ENCODE data around the gene ACIN1. TPM values are rescaled to one million over a fixed set of nuclear protein-coding genes. Genes with fewer than 3 reads are reported as not detected.

ACIN1 gene
- total RNA-seq, 1 donor from 2014 or later: 64.6 TPM

DNA sequence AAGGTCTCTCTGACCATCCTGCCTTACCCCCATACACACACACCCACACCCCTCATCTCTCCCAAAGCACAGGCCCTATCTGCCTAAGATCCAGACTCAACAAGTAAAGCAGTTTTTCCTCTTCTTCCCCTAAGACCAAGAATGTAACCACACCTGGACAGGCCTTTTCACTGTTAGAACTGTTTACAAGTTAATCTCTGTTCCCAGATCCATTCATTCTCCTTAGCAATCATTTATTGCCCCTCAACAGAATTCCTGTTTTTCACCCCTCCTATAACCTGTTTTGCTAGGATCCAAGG, 11.8 kb upstream of the ACIN1 start:
- no peak for DNase-seq
- intact Hi-C loops (cut with micrococcal nuclease): no loop called here
- no peak overlapping the region for H3K27ac ChIP-seq (replicated peaks)

DNA sequence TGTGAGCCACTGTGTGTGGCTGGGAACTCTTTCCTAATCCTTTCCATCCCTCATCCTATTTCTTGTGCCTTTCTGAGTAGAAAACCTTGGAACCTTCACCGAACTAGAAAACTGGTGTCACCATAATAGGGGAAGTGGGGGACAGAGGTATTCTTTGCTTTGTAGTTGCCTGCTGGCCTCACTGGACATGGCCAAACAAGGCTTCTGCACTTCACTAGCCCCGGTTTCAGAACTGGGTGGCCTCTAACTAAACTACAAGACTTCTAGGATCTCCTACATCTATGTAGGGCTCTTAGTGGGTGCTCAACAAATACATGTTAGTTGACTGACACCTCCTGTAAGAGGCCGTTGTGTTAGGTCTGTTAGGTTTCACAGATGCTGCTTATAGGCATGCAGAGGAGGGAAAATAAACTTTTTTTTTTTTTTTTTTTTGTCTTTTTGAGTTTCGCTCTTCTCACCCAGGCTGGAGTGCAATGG, 10.4 kb upstream of the ACIN1 start:
- no peak for DNase-seq
- intact Hi-C loops (cut with micrococcal nuclease): no loop called here
- peaks cover 7% of the 10 kb centered on the region for H3K27me3 ChIP-seq (ENCODE audit: low read depth)
- TF ChIP-seq, protein P1, sequence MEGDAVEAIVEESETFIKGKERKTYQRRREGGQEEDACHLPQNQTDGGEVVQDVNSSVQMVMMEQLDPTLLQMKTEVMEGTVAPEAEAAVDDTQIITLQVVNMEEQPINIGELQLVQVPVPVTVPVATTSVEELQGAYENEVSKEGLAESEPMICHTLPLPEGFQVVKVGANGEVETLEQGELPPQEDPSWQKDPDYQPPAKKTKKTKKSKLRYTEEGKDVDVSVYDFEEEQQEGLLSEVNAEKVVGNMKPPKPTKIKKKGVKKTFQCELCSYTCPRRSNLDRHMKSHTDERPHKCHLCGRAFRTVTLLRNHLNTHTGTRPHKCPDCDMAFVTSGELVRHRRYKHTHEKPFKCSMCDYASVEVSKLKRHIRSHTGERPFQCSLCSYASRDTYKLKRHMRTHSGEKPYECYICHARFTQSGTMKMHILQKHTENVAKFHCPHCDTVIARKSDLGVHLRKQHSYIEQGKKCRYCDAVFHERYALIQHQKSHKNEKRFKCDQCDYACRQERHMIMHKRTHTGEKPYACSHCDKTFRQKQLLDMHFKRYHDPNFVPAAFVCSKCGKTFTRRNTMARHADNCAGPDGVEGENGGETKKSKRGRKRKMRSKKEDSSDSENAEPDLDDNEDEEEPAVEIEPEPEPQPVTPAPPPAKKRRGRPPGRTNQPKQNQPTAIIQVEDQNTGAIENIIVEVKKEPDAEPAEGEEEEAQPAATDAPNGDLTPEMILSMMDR (IDR thresholded peaks at IDR 0.05; ENCODE audit: borderline replicate concordance): no peak
- H3K36me3 ChIP-seq: no peaks in the 10 kb centered on the region
- H3K9me3 ChIP-seq (replicated peaks): no peaks in the 10 kb centered on the region
- H3K27ac ChIP-seq (replicated peaks): no peak overlapping the region
- H3K4me1 ChIP-seq: peaks cover 3% of the 10 kb centered on the region
- no peak overlapping the region for H3K4me3 ChIP-seq

More for the DNA sequence above, 11.8 kb upstream of the ACIN1 start:
- Histone ChIP-seq H3K27me3 (ENCODE audit: low read depth) (peaks cover 20% of the 10 kb centered on the region), H3K36me3 (no peaks in the 10 kb centered on the region), H3K9me3 (replicated peaks) (no peaks in the 10 kb centered on the region), H3K4me3 (no peak overlapping the region), H3K4me1 (peaks cover 3% of the 10 kb centered on the region)
- TF ChIP-seq, protein P1 (IDR thresholded peaks at IDR 0.05; ENCODE audit: borderline replicate concordance): no peak

DNA sequence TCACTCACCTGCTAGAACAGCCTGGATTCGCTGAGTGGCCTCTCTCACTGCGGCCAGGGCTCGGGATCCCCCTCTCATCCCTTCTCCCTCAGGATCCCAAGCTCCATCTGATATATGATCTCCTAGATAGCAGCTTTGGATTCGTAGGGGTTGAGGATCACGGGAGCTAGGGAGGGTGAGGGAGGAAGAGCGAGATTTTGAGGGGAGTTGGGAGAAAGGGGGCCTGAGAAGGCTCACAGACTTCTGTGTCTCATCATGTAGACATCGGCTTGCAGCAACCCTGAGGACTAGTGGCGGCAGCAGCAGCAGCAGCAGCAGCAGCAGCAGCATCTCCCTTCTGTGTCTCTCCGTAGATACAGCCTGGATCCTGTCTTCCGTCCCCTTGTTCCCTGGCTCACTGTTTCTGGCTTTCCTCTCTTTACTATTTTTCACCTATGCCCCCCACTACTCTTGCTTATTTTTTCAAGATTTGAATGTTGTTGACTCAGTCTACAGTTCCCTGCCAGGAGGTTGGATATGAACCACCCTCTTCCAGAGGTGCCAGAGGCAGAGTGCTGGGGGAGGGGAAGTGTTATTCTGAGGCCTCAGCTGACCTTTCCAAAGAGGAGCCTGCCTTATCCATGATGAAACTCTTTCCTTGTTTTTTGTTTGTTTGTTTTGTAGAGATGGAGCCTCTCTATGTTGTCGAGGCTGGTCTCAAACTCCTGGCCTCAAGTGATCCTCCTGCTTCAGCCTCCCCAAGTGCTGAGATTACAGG, 9.8 kb upstream of the ACIN1 start, which contains the start of gene CIROP:
Gene CIROP (minus strand): TSS at position 399 of the 757 bp plus-strand sequence. CDS start 69 bp downstream, at position 330.
- H3K36me3 ChIP-seq: no peaks in the 10 kb centered on the region
- H3K27ac ChIP-seq (replicated peaks): no peak within 1 kb of the TSS
- no peaks in the 10 kb centered on the region for H3K9me3 ChIP-seq (replicated peaks)
- TF ChIP-seq, protein P1 (IDR thresholded peaks at IDR 0.05; ENCODE audit: borderline replicate concordance): no peak
- no peak for DNase-seq
- H3K4me1 ChIP-seq: peaks cover 5% of the 10 kb centered on the region
- intact Hi-C loops (cut with micrococcal nuclease): no loop called here
- peaks cover under 1% of the 10 kb centered on the region for H3K27me3 ChIP-seq (ENCODE audit: low read depth)
- no peak within 1 kb of the TSS for H3K4me3 ChIP-seq

DNA sequence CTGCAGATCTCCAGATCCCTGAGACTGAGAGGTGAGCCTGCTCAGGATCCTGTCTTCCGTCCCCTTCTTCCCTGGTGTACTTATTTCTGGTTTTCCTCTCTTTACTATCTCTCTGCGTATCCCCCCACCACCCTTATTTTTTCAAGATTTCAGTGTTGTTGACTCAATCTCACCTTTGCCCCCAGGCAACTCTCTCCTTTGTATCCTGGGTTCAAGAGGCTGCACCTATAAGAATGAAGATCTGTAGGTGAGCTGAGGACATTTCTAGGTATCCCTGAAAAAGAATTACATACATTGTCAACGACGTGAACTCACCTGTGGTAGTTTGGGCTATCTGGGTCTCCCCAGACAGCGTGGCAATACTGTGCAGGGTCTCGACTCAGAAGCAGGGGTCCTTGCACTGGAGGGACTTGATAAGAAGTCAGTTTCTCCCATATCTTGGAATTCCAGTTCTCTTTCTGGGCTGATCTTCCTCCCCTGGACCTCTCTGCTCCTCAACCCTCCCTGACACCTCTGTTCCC, 9.2 kb upstream of the ACIN1 start:
- Histone ChIP-seq H3K27me3 (ENCODE audit: low read depth) (no peaks in the 10 kb centered on the region), H3K4me3 (no peak overlapping the region), H3K36me3 (no peaks in the 10 kb centered on the region), H3K9me3 (replicated peaks) (no peaks in the 10 kb centered on the region), H3K4me1 (peaks cover 11% of the 10 kb centered on the region), H3K27ac (replicated peaks) (no peak overlapping the region)
- intact Hi-C loops (cut with micrococcal nuclease): no loop called here
- DNase-seq: no peak
- TF ChIP-seq, protein P1 (IDR thresholded peaks at IDR 0.05; ENCODE audit: borderline replicate concordance): no peak

DNA sequence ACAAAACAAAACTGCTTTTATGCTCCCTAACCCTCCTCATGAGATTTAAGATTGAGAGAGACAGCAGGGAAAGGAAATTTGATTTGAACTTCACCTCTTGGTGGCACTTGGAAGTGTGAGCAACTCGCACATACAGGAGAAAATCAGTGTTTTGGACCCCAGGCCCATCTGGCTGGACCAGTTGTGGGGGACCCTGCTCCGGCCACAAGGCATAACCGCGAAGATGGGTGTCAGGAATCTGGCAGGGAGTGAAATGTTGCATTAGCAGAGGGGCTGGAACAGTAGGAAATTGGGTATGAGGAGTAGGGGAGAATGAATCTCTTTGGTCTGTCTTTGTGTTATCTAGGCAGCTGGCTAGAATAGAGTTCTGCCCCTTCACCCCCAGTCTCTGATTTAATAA, 8.6 kb upstream of the ACIN1 start:
- DNase-seq: no peak
- H3K27ac ChIP-seq (replicated peaks): no peak overlapping the region
- intact Hi-C loops (cut with micrococcal nuclease): no loop called here
- TF ChIP-seq, protein P1 (IDR thresholded peaks at IDR 0.05; ENCODE audit: borderline replicate concordance): no peak
- peaks cover 3% of the 10 kb centered on the region for H3K36me3 ChIP-seq
- H3K4me3 ChIP-seq: no peak overlapping the region
- no peaks in the 10 kb centered on the region for H3K27me3 ChIP-seq (ENCODE audit: low read depth)
- H3K4me1 ChIP-seq: peaks cover 16% of the 10 kb centered on the region
- no peaks in the 10 kb centered on the region for H3K9me3 ChIP-seq (replicated peaks)
